ENCODE measurements around the gene RAD51B.
A peak's percentile ranks its signal among the peaks of the same experiment; 100 is the strongest.

RAD51B gene

GRCh38 chr14:68320495-68320894 lies 500.9 kb downstream of the RAD51B start:
- FAIRE-seq (no peak), DNase-seq (ENCODE audit: insufficient read length, low spot score) (no peak)
- TF ChIP-seq PAX5 (IDR thresholded peaks at IDR 0.05; ENCODE audit: insufficient read depth, low read length, severe bottlenecking) (no peak), TAF1 (IDR thresholded peaks at IDR 0.05; ENCODE audit: low read depth, low read length) (no peak), POLR2A (IDR thresholded peaks at IDR 0.05; ENCODE audit: low read depth, low read length) (no peak), POLR2AphosphoS5 (IDR thresholded peaks at IDR 0.05; ENCODE audit: low read depth, low read length) (no peak), SPI1 (IDR thresholded peaks at IDR 0.05; ENCODE audit: low read depth, low read length) (no peak), POU2F2 (IDR thresholded peaks at IDR 0.05; ENCODE audit: low read depth, low read length) (no peak)

GRCh38 chr14:68322940-68323620 lies 503.5 kb downstream of the RAD51B start:
- DNase-seq (ENCODE audit: insufficient read length, low spot score) (no peak), FAIRE-seq (no peak)
- TF ChIP-seq POU2F2 (IDR thresholded peaks at IDR 0.05; ENCODE audit: low read depth, low read length) = no peak
- TF ChIP-seq POLR2AphosphoS5 (IDR thresholded peaks at IDR 0.05; ENCODE audit: low read depth, low read length) = no peak
- TF ChIP-seq SPI1 (IDR thresholded peaks at IDR 0.05; ENCODE audit: low read depth, low read length) = no peak
- no peak for TF ChIP-seq POLR2A (IDR thresholded peaks at IDR 0.05; ENCODE audit: low read depth, low read length)
- no peak for TF ChIP-seq TAF1 (IDR thresholded peaks at IDR 0.05; ENCODE audit: low read depth, low read length)
- TF ChIP-seq PAX5 (IDR thresholded peaks at IDR 0.05; ENCODE audit: insufficient read depth, low read length, severe bottlenecking) = no peak

- FAIRE-seq = peak; percentile 26
- DNase-seq (ENCODE audit: insufficient read length, low spot score) = no peak
- no peak for TF ChIP-seq PAX5 (IDR thresholded peaks at IDR 0.05; ENCODE audit: insufficient read depth, low read length, severe bottlenecking)
- no peak for TF ChIP-seq POLR2A (IDR thresholded peaks at IDR 0.05; ENCODE audit: low read depth, low read length)
- no peak for TF ChIP-seq POU2F2 (IDR thresholded peaks at IDR 0.05; ENCODE audit: low read depth, low read length)
- no peak for TF ChIP-seq POLR2AphosphoS5 (IDR thresholded peaks at IDR 0.05; ENCODE audit: low read depth, low read length)
- peak; percentile 35 for TF ChIP-seq SPI1 (IDR thresholded peaks at IDR 0.05; ENCODE audit: low read depth, low read length)
- no peak for TF ChIP-seq TAF1 (IDR thresholded peaks at IDR 0.05; ENCODE audit: low read depth, low read length)
These were observed 505.8 kb downstream of the RAD51B start for GRCh38 chr14:68325267-68325807.

- TF ChIP-seq SPI1 (IDR thresholded peaks at IDR 0.05; ENCODE audit: low read depth, low read length) (peak; percentile 75), TAF1 (IDR thresholded peaks at IDR 0.05; ENCODE audit: low read depth, low read length) (no peak)
- DNase-seq (ENCODE audit: insufficient read length, low spot score) (no peak), FAIRE-seq (no peak)
These were observed 507.7 kb downstream of the RAD51B start for GRCh38 chr14:68327231-68327630.

- DNase-seq (ENCODE audit: insufficient read length, low spot score) (no peak), FAIRE-seq (peak; percentile 92)
- TF ChIP-seq POU2F2 (IDR thresholded peaks at IDR 0.05; ENCODE audit: low read depth, low read length) (no peak), POLR2A (IDR thresholded peaks at IDR 0.05; ENCODE audit: low read depth, low read length) (no peak), PAX5 (IDR thresholded peaks at IDR 0.05; ENCODE audit: insufficient read depth, low read length, severe bottlenecking) (peak; percentile 5), POLR2AphosphoS5 (IDR thresholded peaks at IDR 0.05; ENCODE audit: low read depth, low read length) (no peak)
These were observed 508.9 kb downstream of the RAD51B start for GRCh38 chr14:68328509-68328908.

GRCh38 chr14:68331426-68331825 lies 511.8 kb downstream of the RAD51B start:
- DNase-seq (ENCODE audit: insufficient read length, low spot score) (no peak), FAIRE-seq (no peak)
- no peak for TF ChIP-seq TAF1 (IDR thresholded peaks at IDR 0.05; ENCODE audit: low read depth, low read length)
- TF ChIP-seq POU2F2 (IDR thresholded peaks at IDR 0.05; ENCODE audit: low read depth, low read length) = no peak
- no peak for TF ChIP-seq POLR2A (IDR thresholded peaks at IDR 0.05; ENCODE audit: low read depth, low read length)
- TF ChIP-seq SPI1 (IDR thresholded peaks at IDR 0.05; ENCODE audit: low read depth, low read length) = no peak
- TF ChIP-seq POLR2AphosphoS5 (IDR thresholded peaks at IDR 0.05; ENCODE audit: low read depth, low read length) = no peak
- no peak for TF ChIP-seq PAX5 (IDR thresholded peaks at IDR 0.05; ENCODE audit: insufficient read depth, low read length, severe bottlenecking)

- peak; percentile 13 for FAIRE-seq
- TF ChIP-seq POU2F2 (IDR thresholded peaks at IDR 0.05; ENCODE audit: low read depth, low read length) = no peak
- TF ChIP-seq PAX5 (IDR thresholded peaks at IDR 0.05; ENCODE audit: insufficient read depth, low read length, severe bottlenecking) = no peak
- TF ChIP-seq POLR2AphosphoS5 (IDR thresholded peaks at IDR 0.05; ENCODE audit: low read depth, low read length) = no peak
- no peak for TF ChIP-seq SPI1 (IDR thresholded peaks at IDR 0.05; ENCODE audit: low read depth, low read length)
- no peak for TF ChIP-seq POLR2A (IDR thresholded peaks at IDR 0.05; ENCODE audit: low read depth, low read length)
- no peak for TF ChIP-seq TAF1 (IDR thresholded peaks at IDR 0.05; ENCODE audit: low read depth, low read length)
- no peak for DNase-seq (ENCODE audit: insufficient read length, low spot score)
These were observed 512.4 kb downstream of the RAD51B start for GRCh38 chr14:68331991-68332390.

- peak; percentile 88 for TF ChIP-seq SPI1 (IDR thresholded peaks at IDR 0.05; ENCODE audit: low read depth, low read length)
- TF ChIP-seq POLR2AphosphoS5 (IDR thresholded peaks at IDR 0.05; ENCODE audit: low read depth, low read length) = no peak
- no peak for TF ChIP-seq POU2F2 (IDR thresholded peaks at IDR 0.05; ENCODE audit: low read depth, low read length)
- peak; percentile 85 for FAIRE-seq
- no peak for DNase-seq (ENCODE audit: insufficient read length, low spot score)
These were observed 513.7 kb downstream of the RAD51B start for GRCh38 chr14:68333262-68333661.

- FAIRE-seq (peak; percentile 16), DNase-seq (ENCODE audit: insufficient read length, low spot score) (no peak)
- no peak for TF ChIP-seq POLR2AphosphoS5 (IDR thresholded peaks at IDR 0.05; ENCODE audit: low read depth, low read length)
- no peak for TF ChIP-seq POLR2A (IDR thresholded peaks at IDR 0.05; ENCODE audit: low read depth, low read length)
- TF ChIP-seq SPI1 (IDR thresholded peaks at IDR 0.05; ENCODE audit: low read depth, low read length) = no peak
- TF ChIP-seq POU2F2 (IDR thresholded peaks at IDR 0.05; ENCODE audit: low read depth, low read length) = no peak
- TF ChIP-seq PAX5 (IDR thresholded peaks at IDR 0.05; ENCODE audit: insufficient read depth, low read length, severe bottlenecking) = no peak
- TF ChIP-seq TAF1 (IDR thresholded peaks at IDR 0.05; ENCODE audit: low read depth, low read length) = no peak
These were observed 515.7 kb downstream of the RAD51B start for GRCh38 chr14:68335312-68335711.

- DNase-seq (ENCODE audit: insufficient read length, low spot score) = no peak
- no peak for TF ChIP-seq PAX5 (IDR thresholded peaks at IDR 0.05; ENCODE audit: insufficient read depth, low read length, severe bottlenecking)
- no peak for TF ChIP-seq SPI1 (IDR thresholded peaks at IDR 0.05; ENCODE audit: low read depth, low read length)
- no peak for TF ChIP-seq POU2F2 (IDR thresholded peaks at IDR 0.05; ENCODE audit: low read depth, low read length)
- no peak for TF ChIP-seq POLR2A (IDR thresholded peaks at IDR 0.05; ENCODE audit: low read depth, low read length)
- TF ChIP-seq TAF1 (IDR thresholded peaks at IDR 0.05; ENCODE audit: low read depth, low read length) = no peak
- no peak for TF ChIP-seq POLR2AphosphoS5 (IDR thresholded peaks at IDR 0.05; ENCODE audit: low read depth, low read length)
These were observed 516.6 kb downstream of the RAD51B start for GRCh38 chr14:68336165-68336564.

More at GRCh38 chr14:68336165-68336564, 516.6 kb downstream of the RAD51B start:
- FAIRE-seq = no peak

Data from GM12891 (cell line).